GM19240 (cell line): ENCODE results near the gene SLC30A3.
A peak's percentile ranks its signal among the peaks of the same experiment; 100 is the strongest.
"Not testable (repeated sequence)": the region's sequence is repeated elsewhere in the genome, so short reads cannot be mapped to it uniquely, and the experiment has no call there.

Experiments used
- DNase-seq: peaks from one replicate; pipeline ENCODE4 v3.0.0; 2011; ENCODE audit warnings: low spot score; ENCODE audit not compliant: insufficient read length

The SLC30A3 gene

GRCh38 chr2:27262379-27263286 is at the start of gene SLC30A3:
Gene SLC30A3, minus strand, starts transcription at chr2:27263047. Its CDS starts 141 bp downstream, at chr2:27262906.
- peak; percentile 78 for DNase-seq

GRCh38 chr2:27312152-27312551 is 49.3 kb upstream of the SLC30A3 start:
- DNase-seq = no peak

DNA sequence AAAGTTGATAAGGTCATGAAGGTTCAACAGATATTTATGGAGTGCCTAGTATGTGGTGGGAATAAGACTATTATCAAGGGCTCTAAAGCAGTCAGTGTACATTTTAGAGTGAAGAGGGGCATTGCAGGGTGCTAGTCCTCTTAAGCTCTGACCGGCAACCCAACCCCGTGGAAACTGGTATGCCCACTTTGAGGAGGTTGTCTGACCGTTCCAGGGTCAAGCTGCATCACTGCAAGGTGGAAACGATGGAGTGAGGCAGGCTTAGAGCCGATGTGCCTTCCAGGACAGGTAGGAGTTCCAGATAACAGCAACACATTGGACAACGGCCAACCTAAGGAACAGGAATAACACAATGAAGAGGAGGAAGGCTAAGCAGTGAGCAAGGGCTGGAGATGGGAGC is 46.8 kb upstream of the SLC30A3 start:
- DNase-seq = no peak

- no peak for DNase-seq
These were observed 45.6 kb upstream of the SLC30A3 start, which contains the start of gene UCN for GRCh38 chr2:27308359-27308881. Gene UCN, minus strand, starts transcription at chr2:27308445. Its CDS starts 550 bp downstream, at chr2:27307895.

GRCh38 chr2:27307545-27308358 is 44.9 kb upstream of the SLC30A3 start:
- no peak for DNase-seq

- no peak for DNase-seq
These were observed 44.4 kb upstream of the SLC30A3 start for GRCh38 chr2:27307287-27307544.

DNA sequence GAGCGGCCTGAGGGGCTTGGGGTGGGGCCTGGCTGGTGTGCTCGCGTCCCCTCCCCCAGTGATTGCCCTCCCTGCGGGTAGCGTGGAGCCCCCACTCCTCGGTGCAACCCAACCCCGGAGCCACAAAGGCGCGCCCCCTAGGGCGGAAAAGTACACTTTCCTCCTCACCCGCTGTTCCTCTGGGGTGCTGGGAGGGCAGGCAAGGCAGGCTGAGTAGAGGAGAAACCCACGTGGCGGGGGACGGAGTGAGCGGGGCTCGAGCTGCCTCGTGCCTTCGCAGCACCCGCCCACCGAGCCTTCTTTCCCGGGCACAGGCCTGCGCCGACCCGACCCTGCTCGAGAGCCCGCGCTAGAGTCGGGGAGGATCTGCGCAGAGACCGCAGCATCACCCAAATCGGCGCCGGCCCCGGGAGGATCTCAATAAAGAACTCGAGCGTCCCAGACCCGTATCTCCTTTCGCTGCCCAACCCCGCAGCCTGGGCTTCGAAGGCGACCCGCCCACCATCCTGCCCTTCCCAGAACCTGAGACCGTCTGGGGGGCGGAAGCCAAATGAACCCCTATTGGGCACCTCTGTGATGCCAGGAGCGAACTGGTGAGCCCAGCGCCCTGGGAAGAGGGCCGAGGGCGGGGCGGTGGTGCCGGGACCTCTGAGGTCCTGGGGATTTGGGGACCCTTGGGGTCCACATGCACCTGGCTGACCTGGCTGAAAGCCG is 43.9 kb upstream of the SLC30A3 start:
- DNase-seq = no peak

DNA sequence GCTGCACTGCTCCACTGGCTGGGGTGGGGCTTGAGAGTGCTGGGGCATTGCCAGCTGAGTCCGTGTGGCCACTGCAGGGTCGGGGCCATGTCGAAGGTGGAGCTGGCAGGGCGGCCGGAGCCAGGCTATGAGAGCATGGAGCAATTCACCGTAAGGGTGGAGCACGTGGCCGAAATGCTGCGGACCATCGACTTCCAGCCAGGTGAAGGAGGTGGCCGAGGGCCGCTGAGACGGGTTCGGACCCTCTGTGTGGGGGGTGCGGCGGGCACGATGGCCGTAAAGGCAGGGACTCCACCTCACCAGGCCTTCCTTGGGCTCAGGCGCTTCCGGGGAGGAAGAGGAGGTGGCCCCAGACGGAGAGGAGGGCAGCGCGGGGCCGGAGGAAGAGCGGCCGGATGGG is 43.3 kb upstream of the SLC30A3 start:
- DNase-seq = no peak

GRCh38 chr2:27305516-27305915 is 42.7 kb upstream of the SLC30A3 start:
- no peak for DNase-seq

DNA sequence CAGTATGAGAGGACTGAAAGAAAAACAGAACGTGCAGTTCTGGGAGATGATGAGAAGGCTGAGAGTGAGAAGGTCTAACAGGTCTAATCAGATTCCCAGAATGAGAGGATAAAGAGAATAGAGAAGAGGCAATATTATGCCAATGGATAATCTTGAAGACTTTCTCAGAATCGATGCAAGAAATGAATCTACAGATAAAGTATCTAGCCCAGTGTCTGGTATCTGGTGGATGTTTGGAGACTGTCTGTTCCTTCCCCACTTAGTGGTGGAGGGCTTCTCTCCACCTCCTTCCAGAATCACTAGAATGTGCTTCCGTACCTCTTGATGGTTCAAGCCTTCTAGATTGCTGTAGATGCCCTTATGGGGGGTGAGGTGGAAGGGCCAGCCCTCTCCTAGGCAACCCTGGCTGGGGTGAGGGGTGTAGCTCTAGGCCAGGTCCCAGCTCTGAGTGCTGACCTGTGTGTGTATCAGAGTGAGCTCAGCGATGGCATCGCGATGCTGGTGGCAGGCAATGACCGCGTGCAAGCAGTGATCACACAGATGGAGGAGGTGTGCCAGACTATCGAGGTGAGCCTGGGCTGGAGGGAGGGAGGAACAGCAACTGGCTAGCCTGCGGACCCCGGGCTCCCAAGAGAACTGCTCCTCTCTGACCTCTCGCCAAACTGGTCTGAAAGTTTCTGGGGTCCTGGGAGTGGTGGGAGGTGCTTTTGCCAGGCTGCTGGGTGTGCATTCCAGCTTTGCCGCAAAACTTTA is 41.8 kb upstream of the SLC30A3 start:
- no peak for DNase-seq

DNA sequence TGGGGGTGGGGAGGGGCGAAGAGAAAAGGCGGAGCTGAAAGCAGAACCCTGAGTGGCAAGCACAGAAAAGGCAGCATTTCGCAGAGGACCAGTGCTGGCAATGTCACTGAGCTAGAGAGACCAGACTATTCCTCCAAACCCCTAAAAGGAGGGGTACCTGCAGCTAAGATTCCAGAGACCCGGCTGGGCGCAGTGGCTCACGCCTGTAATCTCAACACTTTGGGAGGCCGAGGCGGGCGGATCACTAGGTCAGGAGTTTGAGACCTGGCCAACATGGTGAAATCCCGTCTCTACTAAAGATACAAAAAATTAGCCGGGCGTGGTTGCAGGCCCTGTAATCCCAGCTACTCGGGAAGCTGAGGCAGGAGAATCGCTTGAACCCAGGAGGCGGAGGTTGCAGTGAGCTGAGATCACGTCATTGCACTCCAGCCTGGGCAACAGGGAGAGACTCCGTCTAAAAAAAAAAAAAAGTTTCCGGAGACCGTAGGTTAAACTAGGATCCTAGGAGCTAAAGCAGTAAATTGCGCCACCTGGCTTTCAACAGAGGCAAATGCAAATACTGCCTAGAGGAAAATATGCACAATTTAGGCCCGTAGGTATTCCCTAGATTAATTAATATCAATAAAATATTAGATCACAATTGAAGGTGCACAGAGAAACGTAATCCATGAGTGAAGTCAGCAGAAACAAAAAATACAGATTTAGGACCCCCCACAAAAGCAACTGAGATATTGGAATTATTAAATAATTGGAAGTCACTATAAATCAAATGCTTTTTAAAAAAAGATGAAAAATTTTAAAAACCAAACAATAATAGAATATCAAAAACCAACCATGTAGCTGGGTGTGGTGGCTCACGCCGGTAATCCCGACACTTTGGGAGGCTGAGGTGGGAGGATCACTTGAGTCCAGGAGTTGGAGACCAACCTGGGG is 40.5 kb upstream of the SLC30A3 start:
- DNase-seq = peak; percentile 48

DNA sequence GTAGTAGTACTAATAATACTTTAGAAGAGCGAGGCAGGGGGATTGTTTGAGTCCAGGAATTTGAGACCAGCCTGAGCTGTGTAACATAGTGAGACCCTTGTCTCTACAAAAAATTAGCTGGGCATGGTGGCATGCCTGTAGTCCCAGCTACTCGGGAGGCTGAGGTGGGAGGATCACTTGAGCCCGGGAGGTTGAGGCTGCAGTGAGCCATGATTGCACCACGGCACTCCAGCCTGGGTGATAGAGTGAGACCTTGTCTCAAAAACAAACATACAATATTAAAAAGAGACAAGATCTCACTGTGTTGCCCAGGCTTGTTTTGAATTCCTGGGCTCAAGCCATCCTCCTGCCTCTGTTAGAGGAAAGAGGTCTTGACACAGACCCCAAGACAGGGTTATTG is 37.8 kb upstream of the SLC30A3 start:
- DNase-seq = not testable (repeated sequence)

DNA sequence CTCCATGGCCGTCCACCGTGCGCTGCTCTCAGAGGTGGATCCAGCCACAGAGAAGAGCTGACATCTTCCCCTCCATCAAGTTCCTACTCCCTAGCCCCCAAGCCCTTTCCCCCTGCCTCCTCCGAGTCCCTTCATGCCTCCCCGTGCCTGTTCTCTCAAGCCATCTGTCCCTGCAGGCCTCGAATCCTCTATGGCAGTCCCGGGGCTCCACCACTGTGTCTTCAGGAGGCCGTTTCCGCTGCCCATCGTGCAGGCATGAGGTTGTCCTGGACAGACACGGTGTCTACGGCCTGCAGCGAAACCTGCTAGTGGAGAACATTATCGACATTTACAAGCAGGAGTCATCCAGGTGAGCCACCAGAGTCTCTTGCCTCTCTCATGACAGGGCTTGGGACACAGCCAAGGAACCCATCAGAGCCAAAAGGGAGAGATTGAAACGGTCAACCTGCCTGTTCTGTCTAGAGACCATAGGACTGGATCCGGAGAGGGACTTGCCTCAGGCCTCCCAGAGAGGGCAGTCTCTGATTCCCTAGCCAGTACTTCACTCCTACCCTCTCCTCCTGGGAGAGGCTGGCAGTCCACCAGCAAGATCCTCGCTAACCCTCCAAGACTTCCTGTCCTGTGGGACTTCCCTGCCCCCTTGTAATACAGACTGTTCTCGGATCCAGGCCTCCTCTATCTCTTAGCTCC is 35.7 kb upstream of the SLC30A3 start:
- no peak for DNase-seq

GRCh38 chr2:27297195-27297594 is 34.3 kb upstream of the SLC30A3 start:
- DNase-seq = no peak

- DNase-seq = no peak
These were observed 33.6 kb upstream of the SLC30A3 start for GRCh38 chr2:27296481-27296880.

DNA sequence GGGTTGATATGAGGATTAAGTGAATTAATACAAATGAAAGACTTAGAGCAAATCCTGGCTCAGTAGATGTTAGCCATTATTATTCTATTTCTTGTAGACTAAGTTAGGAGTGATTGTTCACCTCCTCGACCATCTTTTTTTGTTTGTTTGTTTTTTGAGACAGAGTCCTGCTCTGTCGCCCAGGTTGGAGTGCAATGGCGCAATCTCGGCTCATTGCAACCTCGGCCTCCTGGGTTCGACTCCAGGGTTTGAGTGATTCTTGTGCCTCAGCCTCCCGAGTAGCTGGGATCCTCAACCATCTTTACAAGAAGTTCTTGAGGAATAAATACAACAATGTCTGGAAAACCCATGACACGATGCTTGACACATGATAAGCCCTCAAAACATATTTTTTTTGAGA is 32.1 kb upstream of the SLC30A3 start:
- no peak for DNase-seq

DNA sequence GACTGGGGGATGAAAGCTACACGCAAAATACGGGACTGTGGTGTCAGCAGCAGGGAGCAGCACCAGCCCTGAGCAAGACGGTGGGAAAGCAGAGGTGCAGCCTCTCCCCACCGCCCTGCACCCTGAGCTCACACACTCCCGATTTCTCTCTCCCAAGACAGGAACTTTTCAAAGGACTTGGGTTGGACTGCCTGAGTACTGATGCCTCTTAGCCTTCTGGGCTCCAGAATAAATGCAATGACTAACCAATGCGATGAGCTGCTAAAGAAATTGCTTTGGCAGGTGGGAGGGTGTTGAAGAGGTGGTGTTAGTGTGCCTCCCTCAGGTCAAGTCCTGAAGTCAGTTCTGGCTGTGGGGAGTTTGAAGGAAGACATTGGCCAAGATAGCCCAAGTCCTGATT is 29.0 kb upstream of the SLC30A3 start:
- DNase-seq = no peak

DNA sequence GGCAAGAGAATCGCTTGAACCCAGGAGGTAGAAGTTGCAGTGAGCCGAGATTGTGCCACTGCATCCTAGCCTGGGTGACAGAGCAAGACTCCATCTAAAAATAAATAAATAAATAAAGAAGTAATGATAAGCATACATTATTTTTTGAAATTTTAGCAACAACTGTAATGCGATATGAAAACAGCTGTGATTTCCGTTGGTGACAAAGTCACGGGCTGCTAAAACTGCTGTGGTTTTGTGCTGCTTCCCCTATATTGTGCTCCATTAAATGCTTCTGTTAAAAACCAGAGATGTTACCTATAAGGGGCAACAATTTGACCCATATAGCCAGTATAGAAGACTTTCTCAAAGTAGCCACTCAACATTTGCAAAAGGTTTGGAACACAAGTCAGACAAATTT is 27.7 kb upstream of the SLC30A3 start:
- no peak for DNase-seq

GRCh38 chr2:27288610-27289009 is 25.8 kb upstream of the SLC30A3 start:
- DNase-seq = no peak
